Right lung (tissue), 5 donors: ENCODE data around the gene ARHGEF7. TPM values are rescaled to one million over a fixed set of nuclear protein-coding genes. Genes with fewer than 3 reads are reported as not detected.

ENCODE experiments used
- DNase-seq, 2 donors: peaks; one replicate each; pipeline ENCODE4 v3.0.0-alpha.2; 2013
- polyA plus RNA-seq, 5 donors: library from polyadenylated mRNA; unstranded; fragments of 120-200 nt; gene quantifications; one replicate each; pipeline versions ENCODE4 v1.2.1 to v1.2.3, GENCODE V29; 2013; ENCODE audit warnings: inconsistent platforms in 1 of 5, low replicate concordance in 1 of 5; ENCODE audit not compliant: insufficient read length in 5 of 5, insufficient read depth in 1 of 5

Gene ARHGEF7
- polyA plus RNA-seq, 5 donors: 59.8 to 84.4 (median 69.0) TPM

DNA sequence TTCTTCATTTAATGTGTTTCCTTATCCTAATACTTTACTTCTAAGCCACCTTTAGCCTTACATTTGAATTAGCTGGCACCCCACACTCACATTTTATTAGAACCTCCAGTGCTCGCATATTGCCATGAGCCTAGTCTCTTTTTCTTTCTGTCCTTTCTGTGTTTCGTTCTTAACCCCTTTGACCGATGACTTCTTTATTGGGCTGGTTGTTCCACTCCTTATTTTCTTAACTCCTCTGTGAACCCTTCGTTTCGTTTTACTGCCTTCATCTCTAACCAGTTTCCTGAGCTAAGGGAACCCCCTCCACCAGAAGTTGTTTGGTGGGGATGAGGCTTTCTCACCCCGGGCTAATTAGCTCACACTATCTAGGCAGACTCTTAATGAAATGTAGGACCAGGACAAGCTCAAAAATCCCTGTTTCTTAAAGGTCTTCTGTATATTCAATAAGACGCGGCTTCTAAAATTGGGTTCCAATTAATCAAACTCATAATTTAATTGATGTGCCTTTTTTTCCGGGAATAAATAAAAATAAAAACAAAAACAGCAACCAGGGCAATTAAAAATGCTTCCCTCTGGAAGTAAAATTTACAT, 19.1 kb upstream of the ARHGEF7 start:
- DNase-seq: no peak

DNA sequence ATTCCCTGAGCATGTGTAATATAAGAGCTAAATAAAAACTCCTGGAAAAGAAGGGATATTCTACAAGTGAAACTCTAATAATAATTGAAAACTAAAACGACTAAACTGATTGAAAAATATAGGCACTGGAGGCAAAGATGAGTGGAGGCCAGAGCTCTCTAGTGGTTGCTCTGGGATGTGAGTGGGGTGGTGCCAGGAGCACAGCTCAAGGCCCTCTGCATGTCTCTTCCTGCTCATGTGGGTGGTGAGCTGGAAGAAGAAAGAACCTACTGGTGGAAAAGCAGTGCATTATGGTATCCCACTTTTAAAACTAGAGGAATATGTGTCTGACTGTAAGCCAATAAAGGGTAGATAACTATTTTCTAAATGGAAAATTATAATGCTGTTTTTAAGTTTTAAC, 15.8 kb upstream of the ARHGEF7 start:
- no peak for DNase-seq

DNA sequence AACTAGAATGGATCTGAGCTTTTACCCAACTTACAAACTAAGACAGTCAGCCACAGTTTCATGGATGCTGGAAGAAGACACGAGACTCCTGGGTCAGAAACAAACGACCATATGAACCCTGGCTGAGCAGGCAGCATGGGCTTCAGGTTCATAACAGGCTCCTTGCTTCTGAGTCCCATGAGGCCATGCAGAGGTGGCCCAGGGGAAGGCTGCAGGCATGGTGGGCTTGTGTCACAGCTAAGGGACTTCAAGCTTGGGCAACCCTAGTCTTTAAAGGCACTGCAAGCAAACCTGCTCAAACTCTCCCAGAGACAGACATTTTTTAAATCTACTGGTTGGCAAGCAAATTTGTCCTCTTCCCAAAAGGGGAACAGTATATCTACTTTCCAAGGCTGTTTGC, 5.1 kb upstream of the ARHGEF7 start:
- DNase-seq: no peak

DNA sequence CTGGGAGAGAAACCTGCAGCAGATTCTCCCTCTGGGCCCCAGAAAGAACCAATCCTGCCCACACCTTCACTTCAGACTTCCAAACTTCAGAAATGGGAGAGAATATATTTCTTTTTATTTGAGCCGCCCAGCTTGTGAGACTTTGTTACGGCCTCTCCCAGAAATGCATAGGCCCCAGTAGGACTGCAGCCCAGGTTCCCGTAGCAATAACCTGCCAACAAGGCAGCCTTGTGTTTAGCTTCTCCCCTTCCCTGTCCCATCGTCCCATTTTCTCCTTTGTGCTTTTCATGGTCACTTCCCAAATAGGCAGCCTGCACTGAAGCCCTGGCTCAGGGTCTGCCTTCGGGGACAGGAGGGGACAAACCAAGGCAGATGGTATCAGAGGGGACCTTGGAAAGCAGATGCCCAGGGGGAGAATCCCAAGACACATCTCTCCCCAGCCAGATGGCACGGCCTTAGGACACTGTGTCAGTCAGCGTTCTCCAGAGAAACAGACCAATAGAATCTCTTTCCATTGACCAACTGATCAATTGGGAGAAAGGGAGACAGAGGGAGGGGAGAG, 3.7 kb upstream of the ARHGEF7 start:
- DNase-seq: no peak

DNA sequence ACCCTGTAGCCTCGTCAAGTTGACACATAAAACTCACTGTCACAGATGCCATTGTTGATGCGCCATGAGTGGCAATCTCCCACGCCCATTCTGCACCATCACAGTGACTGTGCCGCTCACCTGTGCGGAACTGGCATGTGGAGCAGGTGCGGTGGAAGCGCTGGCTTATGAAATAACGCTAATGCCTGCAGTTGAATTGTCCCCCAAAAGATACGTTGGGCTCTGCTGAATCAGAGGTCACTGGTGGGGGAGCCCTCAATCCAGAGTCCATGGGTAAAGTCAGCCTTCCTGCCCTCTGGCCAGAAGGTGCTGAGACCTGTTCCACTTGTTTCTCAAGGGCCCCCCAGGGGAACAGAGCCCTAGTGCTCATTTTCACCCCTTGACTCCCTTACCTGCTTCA, 2.9 kb upstream of the ARHGEF7 start:
- DNase-seq: no peak

DNA sequence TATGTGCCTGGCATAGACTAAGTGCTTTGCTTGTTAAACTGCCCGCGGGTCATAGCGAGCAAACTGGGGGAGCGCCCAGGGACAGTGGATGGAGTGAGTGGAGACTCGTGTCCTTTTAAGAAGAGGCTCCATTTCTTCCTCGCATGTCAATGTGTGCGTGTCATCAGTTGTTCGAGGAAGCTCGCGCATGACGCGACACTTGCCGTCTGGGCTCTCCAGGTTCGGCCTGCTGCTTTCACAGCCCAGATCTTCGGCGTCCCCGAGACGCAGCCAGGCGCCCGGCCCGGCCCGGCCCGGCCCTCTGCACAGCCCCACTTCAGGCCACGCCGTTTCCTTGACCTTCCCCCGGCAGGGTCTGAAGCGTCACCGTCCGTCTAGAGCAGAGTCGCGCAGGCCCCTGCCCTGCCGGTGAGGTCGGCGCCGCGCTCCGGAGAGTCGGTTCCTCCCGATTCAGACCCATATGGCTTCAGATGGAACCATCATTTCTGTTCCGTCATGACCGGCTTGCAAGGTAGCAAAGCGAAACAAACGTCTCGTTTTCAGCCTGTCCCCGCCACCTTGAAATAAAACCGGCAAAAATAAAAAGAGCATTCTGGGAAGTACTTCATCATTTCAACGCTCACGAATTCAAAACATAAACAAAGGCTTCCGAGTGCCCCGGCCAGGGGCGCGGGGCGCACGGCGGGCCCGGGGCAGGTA, 599 bp upstream of the ARHGEF7 start:
- DNase-seq: peak; percentile 26 to 35

DNA sequence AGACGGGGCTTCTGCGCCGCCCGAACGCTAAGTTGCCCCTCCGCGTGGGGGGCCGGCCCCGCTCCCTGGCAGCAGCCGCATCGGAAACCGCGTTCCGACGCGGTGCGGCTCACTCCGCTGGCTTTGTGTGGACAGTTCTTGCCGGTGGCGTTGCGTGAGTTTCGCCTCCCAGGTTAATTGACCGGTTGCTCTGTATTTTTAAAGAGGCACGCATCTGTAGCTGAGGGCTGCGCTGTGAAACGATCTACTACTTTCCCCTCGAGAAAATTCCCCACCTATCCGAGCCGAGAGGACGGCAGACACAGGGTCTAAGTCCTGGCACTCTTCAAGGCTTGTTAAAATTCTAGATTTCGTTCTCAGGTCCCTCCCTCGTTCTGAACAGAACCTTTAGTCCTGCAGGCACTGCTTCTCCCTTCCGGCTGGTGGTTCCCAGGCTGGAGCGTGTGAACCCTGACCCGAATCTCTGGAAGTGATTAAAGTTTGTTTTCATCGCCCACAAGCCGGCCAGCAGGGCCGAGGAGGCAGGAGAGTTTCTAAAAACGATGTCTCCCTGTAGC, 933 bp downstream of the ARHGEF7 start:
- peak; percentile 17 to 30 for DNase-seq

DNA sequence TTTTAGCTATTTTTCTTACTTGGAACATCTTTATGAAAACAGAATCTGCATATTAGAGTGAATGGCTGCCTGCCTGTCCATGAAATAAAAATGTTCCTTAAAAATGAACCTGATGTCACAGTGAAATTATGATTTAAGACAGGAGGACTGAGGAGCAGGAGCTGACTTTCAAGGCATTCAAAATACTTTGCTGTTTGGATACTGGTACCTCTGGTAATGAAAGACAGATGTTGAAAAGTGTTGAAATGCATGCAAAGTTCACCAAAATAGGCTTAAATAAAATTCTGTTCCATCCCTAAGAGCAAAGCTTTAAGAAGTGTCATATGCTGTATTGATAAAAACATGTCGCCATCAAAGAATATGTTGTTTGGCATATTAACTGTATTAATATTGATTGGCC, 1.7 kb downstream of the ARHGEF7 start:
- DNase-seq: no peak

DNA sequence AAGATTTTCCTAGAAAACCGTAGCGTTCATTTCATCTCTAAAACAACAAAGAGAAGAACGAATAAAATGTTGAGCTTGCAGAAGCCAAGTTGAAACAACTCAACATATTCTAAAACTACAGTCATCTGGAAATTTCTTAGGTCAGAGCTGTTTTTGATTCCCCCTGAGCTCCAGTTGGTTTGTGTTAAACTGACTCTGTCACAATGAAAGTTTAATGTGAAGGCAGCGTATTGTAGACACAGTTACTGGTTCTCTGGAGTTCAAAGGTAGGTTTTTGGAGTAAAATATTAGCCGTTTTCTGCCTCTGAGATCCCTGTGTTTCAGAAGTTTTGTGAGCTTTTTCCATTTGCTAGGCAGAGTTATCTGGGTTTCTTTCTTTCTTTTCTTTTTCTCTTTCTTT, 2.2 kb downstream of the ARHGEF7 start:
- DNase-seq: no peak

DNA sequence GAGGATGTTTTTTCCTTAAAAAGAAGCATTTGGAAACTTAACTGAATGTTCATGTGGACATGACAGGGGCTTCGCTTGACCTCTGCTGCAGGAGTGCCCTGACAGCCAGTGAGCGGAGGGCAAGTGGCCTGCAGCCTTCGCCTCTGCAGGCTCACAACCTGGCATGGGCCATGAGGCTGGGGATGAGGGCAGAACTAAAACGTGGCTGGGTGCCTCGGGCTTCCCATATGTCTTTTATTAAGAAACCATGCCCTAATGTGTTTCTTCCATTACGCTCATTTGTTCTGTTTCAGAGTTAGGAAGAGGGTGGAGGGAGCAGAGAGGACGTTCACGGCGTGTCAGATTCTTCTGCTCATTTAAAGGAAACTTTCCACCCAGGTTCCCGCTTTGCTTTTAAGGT, 2.9 kb downstream of the ARHGEF7 start:
- no peak for DNase-seq

DNA sequence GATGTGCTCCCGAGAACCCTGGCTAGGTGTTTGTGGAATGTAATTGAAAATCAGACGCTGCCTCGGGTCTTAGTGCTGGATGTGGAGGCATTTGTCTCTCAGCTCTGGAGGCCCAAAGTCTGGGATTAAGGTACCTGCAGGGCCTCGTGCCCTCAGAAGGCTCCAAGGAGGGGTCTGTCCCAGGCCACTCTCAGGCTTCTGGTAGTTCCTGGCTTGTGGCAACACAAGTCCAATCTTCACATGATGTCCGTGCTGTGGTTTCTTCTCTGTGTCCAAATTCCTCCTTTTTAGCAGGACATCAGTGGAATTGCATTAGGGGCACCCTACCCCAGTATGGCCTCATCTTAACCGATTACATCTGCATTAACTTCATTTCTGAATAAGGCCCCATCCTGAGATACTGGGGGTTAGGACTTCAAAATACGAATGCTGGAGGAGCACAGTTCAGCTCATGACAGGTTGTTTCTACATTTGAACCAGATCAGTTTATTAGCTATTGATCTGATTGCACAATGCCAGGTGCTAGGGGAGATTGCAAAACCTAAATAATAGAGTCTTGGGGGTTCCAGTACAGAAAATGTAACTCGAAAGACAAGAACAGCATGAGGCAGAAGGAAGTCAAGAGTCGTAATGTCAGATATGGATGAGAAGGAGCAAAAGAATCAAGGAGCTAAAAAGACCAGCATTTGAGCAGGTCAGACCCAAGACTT, 3.9 kb downstream of the ARHGEF7 start:
- DNase-seq: no peak

DNA sequence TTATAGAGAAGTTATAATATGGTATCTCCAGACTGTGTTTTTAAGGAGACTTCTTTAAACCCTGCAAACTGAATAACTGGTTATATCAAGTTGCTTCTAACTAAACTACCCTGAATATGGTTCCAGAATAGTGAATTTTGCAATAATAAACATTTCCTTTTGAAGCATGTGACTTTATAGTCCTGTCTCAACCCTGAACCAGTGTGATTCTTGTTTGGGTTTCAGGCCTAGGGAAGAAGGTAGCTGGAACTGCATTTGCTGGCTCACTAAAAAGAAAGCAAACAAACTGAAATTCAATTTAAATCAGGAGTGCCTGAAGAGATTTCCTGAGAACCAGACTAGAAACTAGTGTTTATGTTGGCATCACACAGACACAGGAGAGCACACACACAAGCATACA, 4.9 kb downstream of the ARHGEF7 start:
- no peak for DNase-seq

DNA sequence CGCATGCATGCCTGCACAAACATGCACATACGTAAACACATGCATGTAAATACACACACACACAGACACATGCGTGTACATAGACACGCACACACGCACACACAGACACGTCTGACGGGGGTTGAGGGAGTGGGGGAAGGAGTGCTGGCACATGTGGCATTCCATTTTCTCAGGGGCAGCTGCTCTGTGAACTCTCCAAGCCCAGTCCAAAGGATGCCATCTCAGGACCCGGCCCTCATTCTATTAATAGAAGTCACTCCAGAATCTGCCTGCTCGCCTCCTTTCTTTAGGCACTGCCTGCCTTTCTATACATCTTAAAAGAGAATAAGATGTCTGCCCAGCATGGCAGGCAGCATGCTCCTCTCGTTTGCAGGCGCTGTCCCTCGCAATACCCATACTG, 5.3 kb downstream of the ARHGEF7 start:
- DNase-seq: no peak

DNA sequence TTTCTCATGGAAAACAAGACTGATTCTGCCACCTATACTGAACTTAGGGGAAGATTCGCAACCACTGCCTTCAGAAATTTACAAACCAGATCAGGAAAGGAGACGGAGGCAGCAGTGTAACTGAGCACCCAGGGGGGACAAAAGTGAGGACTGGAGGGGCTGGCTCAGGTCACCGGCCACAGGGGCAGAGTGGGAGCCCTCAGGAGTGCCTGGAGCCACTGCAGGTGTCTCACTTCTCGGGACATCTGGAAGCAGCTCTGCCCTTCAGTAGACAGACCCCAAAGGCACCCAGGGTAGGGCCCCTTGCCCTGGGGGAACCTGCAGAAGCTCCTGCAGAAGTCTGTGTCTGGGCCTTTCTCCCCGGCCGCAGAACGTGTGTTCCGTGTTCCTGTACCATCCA, 5.8 kb downstream of the ARHGEF7 start:
- DNase-seq: no peak

DNA sequence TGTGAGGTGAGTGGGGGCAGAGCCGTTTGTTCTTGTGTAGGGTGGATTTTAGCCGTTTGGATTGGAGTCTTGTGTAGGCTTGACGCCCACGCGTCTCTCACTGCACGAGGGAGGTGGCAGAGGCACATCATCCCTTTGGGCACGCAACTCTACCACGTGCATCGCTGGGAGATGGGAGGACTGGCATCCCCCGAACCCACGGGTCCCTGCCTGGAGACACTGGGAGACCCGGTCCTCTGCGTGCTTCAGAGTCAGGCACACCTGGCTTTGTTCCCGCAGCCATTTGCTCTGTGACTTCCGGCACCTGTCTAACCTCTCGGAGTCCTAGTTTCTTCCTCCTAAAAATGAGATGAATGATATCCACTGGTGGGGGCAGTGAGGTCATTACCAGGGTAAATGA, 6.4 kb downstream of the ARHGEF7 start:
- DNase-seq: no peak

DNA sequence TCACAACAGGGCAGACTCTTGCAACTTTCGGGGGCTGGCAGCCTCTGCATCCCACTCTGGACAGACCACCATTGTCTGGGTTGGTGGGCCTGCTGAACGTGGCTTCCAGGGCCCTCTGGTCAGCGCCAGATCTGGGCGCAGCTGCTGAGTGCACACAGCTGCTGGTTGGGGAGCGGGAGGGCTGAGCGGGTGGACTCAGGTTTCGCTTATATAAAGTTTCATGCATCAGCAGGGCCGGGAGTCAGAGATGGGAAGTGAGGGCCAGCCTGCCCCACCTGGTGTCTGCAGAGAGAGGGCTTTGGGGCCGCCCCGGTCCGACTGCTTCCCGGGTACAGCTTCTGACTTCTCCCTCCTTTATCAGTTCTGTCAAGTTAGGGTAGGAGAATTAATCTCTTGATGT, 6.9 kb downstream of the ARHGEF7 start:
- DNase-seq: no peak

DNA sequence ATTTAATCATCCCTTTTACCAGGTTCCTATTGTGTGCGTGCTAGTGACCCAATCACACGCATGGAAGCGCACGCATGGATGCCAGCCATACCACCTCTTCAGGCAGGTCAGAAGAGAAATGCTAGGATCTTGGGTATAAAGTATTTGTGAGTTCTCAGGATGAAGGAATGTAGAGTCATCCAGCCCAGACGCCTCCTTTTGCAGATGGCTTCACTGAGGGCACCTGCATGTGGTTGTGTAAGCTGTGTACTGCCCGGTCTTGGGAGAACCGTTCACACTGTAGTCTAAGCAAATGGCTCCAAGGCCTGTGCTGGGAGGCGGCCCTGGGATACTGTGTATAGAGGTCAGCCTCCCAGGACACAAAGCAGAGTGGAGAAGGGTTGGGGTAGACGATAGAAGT, 7.5 kb downstream of the ARHGEF7 start:
- DNase-seq: no peak

DNA sequence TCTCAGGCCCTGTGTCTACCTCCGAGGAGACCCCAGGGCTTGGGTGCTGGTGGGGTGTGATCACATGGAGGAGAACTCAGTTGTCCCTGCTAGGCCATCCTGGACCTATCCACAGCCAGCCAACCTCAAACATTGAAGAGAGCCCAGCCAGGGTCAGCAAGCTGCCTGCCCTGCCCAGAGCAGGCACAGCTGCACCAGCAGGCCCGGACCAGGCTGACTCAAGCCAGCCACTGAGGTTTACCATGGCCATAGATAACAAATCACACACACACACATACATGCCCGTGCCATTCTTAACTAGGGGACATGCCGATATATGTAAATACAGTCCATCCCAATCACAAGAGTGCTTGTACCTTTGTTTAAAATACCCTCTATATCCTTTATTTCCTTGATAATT, 8.1 kb downstream of the ARHGEF7 start:
- DNase-seq: no peak

DNA sequence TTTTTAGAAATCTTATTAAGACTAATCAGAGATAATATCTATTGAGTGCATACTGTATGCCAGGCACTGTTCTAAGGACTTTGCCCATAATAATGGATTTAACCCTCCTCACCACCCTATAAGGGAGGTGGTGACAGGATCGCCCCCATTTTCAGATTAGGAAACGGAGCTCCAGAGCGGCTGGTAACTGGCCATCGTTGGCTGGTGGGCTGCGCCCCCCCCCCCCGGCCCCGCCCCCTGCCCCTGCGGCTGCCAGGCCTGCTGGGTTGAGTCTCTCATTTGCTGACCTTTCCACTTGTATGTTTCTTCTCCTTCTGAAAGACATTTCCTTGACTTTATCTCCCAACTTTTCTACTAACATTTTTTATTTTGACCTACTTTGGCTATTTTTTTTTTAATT, 8.5 kb downstream of the ARHGEF7 start:
- DNase-seq: no peak

DNA sequence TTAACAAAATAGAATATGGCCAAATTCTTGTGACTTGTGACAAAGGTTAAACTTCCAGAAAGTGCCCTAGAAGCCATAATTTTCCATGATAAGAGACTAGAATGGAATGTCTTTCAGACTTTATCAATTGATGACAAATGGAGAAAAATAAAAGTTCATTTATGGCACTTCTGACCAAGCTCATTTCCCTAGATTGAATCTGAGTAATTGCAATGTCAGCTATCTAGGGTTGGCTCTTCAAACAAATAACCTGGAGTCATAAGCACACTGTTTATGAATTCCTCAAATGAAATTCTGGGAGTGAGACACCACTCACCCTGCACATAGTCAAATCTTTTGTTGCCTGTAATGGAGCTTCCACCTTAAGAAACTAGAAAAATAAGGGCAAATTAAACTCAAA, 11.4 kb downstream of the ARHGEF7 start:
- DNase-seq: no peak

DNA sequence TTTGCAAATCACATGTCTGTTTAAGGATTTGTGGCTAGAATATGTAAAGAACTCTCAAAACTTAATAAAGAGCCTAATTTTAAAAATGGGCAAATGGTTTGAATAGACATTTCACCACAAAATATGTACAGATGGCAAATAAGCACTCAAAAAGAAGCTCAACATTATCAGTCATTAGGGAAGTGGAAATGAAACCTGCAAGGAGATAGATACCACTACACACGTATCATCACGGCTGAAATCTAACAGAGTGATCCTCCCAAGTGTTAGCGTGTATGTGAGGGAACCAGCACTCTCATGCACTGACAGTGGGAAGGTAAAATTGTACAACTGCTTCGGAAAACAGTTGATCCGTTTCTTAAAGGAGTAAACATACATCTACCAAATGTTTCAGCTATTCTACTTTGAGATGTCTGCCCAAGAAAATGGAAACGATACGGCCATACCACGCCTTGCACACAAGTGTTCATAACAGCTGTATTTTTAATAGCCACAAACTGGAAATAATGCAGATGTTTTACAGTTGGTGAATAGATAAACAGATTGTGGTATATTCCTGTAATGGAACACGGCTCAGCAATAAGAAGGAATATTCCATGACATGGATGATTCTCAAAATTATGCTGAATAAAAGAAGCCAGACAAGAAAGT, 14.5 kb downstream of the ARHGEF7 start:
- no peak for DNase-seq

DNA sequence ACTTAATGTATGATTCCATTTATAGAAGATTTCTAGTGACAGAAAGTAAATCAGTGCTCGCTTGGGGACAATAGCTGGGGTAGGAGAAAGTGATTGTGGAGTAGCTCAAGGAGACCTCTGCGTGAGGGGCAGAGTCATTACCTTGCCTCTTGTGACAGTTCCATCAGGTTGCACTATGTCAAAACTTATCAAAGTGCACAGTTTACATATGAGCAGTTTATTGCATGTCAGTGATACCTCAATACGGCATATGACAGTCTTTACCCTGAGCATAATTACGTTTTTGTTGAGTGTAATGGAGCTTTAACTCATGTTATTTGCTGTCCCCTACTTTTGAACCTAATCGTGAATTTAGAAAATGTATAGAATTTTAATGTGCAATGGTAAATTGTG, 15.0 kb downstream of the ARHGEF7 start:
- no peak for DNase-seq
